Naive B cell (primary cell): ENCODE measurements around the gene HIPK2. TPM values are rescaled to one million over a fixed set of nuclear protein-coding genes. Genes with fewer than 3 reads are reported as not detected.
A peak's percentile ranks its signal among the peaks of the same experiment; 100 is the strongest.

ENCODE experiments used
- ATAC-seq, 2 donors: fragments of 150-1000 bp; cut with Tn5 transposase; 2 replicates each; pipeline ENCODE4 v1.10.0; 2021; ENCODE audit warnings: low read depth in 2 of 2, mild to moderate bottlenecking in 2 of 2, moderate library complexity in 2 of 2
- DNase-seq: peaks from one replicate; pipeline ENCODE4 v3.0.0; 2022
- H3K27ac Mint-ChIP-seq, 6 donors: one replicate each; pipeline ENCODE4 v1.8.0; 2020 to 2022; ENCODE audit warnings: mild to moderate bottlenecking in 6 of 6, mixed read lengths in 6 of 6, moderate library complexity in 5 of 6, inconsistent platforms in 2 of 6
- H3K27me3 Mint-ChIP-seq, 3 donors: one replicate each; pipeline ENCODE4 v1.8.0; 2021 to 2022; ENCODE audit warnings: mixed read lengths in 3 of 3, mild to moderate bottlenecking in 1 of 3
- H3K36me3 Mint-ChIP-seq, 2 donors: one replicate each; pipeline ENCODE4 v1.8.0; 2020 to 2022; ENCODE audit warnings: mixed read lengths in 2 of 2, inconsistent platforms in 1 of 2, mild to moderate bottlenecking in 1 of 2
- H3K4me1 Mint-ChIP-seq, 3 donors: one replicate each; pipeline ENCODE4 v1.8.0; 2020 to 2022; ENCODE audit warnings: mixed read lengths in 3 of 3, inconsistent platforms in 1 of 3, mild to moderate bottlenecking in 1 of 3, moderate library complexity in 1 of 3
- H3K4me3 Mint-ChIP-seq, 8 donors: one replicate each; pipeline ENCODE4 v1.8.0; 2020 to 2022; ENCODE audit warnings: mild to moderate bottlenecking in 8 of 8, mixed read lengths in 8 of 8, moderate library complexity in 8 of 8, inconsistent platforms in 2 of 8
- H3K9me3 Mint-ChIP-seq, 7 donors: one replicate each; pipeline ENCODE4 v1.8.0; 2020 to 2022; ENCODE audit warnings: mixed read lengths in 7 of 7, mild to moderate bottlenecking in 5 of 7, inconsistent platforms in 2 of 7, moderate library complexity in 1 of 7
- polyA plus RNA-seq, 6 donors: library from polyadenylated mRNA; unstranded; fragments of 300-500 nt; fragmentation: Illumina TruSeq; gene quantifications; one replicate each; pipeline ENCODE4 v1.2.3, GENCODE V29; 2021; ENCODE audit warnings: low read depth in 6 of 6

The HIPK2 gene
- polyA plus RNA-seq, 6 donors from 2014 or later = 0.54 to 1.1 (median 0.79) TPM

DNA sequence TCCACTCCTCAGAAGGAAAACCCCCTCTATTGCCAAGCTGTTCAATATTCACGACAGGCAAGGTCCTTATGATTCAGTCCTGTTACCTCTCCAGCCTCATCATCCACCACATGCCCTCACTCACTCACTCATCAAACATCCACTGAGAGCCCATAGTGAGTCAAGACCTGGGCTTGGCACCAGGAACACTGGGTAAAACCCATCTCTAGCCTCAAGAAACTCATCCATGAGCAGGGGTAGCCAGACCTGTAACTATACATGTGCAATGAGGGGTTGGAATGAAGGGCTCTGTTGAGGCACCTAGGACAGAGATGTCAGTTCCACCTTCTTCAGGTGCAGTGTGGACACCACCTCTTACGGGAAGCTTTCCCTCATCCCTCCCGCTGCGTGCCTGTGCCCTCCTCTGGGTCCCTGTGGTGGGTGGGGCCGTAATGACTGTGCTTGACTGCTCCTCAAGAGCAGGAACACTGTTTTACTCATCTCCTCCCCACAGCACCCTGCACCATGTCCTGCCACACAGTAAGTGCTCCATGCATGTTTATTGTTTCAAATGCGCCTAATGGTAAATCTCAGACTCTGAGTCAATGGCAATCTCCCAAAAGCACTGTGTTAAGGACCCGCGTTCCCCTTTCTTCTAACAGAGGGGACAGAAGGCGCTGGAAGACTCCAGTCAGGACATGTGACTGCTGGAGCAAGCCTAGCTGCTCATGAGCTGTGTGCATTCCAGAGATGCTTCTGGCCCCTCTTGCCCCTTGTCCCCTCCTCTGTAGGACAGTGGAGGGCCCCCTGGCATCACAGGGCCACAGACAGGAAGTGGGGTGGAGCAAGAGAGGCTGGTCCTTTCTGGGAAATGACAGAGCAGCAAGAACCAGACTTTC is 95.4 kb downstream of the HIPK2 start:
- Mint-ChIP-seq H3K27me3 (no peaks in the 10 kb centered on the region), H3K4me3 (no peak overlapping the region), H3K36me3 (peaks cover 13 to 14% of the 10 kb centered on the region in 2 donors), H3K9me3 (peaks cover 0 to 14% (median 7%) of the 10 kb centered on the region in 7 donors), H3K27ac (peak overlapping the region in 2 of 6 donors; percentile 23 to 74), H3K4me1 (peaks cover 7 to 13% (median 10%) of the 10 kb centered on the region in 3 donors)
- DNase-seq (no peak), ATAC-seq (no peak)

DNA sequence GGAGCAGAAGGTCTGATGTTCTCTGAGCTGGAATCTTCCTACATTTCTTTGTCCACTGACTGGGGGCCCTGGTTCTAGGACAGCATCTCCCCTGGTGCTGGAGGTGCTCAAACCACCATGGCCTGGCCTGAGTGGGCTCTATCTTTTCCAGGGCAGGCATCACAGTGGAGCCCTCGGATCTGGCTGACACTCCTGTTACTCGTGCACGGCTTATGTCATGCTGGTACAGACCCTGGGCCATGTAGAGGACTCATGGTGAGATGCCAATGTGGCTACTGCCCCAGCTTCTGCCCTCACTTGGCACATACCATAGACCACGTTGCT is 96.0 kb downstream of the HIPK2 start:
- Mint-ChIP-seq H3K27me3 (no peaks in the 10 kb centered on the region), H3K4me1 (peaks cover 7 to 13% (median 10%) of the 10 kb centered on the region in 3 donors), H3K36me3 (peaks cover 12 to 14% of the 10 kb centered on the region in 2 donors), H3K9me3 (peaks cover 0 to 13% (median 7%) of the 10 kb centered on the region in 7 donors), H3K27ac (no peak overlapping the region), H3K4me3 (no peak overlapping the region)
- no peak for DNase-seq
- no peak for ATAC-seq

DNA sequence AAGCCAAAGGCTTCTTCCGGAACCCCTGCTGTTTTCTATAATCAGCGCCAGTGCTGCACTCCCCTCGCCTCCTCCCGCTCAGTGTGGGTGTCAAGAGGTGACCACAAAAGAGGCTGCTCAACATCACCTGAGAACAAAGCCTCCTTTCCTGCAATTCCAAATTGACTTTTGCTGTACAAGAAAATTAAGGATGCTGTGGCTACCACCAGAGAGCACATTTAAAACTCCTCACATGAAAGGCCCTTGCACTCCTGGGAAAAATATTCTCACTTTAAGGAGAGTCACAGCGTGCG is 96.4 kb downstream of the HIPK2 start:
- H3K36me3 Mint-ChIP-seq = peaks cover 8 to 14% of the 10 kb centered on the region in 2 donors
- no peak overlapping the region for H3K4me3 Mint-ChIP-seq
- ATAC-seq (no peak), DNase-seq (no peak)
- H3K4me1 Mint-ChIP-seq = peaks cover 7 to 13% (median 11%) of the 10 kb centered on the region in 3 donors
- peaks cover 0 to 12% (median 5%) of the 10 kb centered on the region in 7 donors for H3K9me3 Mint-ChIP-seq
- H3K27ac Mint-ChIP-seq = peak overlapping the region in 1 of 6 donors; percentile 54
- no peaks in the 10 kb centered on the region for H3K27me3 Mint-ChIP-seq

DNA sequence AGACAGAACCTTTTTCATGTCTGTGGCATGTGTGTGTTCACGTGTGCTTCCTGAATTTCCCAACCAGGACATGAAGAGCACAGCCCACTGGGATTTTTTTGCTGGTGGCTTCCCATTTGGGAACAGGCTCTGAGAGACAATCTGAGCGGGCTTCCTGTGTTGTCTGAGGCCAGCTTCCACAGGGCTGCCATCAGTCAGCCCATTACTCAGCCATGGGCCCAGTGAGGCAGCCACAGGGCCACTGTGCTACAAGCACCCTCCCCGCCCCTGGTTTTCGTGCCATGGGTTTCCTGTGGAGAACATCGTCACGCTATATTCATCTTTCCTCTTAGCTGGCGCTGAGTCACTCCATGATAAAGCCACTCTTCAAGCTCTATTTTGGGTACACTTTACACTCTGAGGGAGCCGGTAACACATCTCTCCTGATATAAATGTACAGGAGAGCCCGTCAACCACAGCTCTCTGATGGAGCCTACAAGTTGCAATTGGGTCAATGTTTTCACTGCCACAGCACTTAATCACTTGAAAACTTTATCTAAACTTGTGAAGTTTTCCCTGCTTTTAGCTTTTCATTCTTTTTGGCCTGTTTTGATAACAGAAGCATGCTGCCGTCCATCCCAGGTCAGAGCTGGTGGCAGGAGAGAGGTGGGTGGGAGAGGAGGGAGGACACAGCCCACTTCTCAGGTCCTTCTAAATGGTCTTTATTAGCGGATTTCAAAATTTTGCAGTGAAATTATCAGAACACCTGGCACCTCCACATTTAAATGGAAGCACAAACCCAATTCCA is 96.9 kb downstream of the HIPK2 start:
- Mint-ChIP-seq H3K4me1 (peaks cover 7 to 16% (median 14%) of the 10 kb centered on the region in 3 donors), H3K9me3 (peaks cover 0 to 9% (median 2%) of the 10 kb centered on the region in 7 donors), H3K36me3 (peaks cover 3 to 11% of the 10 kb centered on the region in 2 donors), H3K4me3 (no peak overlapping the region), H3K27me3 (no peaks in the 10 kb centered on the region), H3K27ac (peak overlapping the region in 3 of 6 donors; percentile 20 to 61 (median 54))
- DNase-seq (no peak), ATAC-seq (no peak)

DNA sequence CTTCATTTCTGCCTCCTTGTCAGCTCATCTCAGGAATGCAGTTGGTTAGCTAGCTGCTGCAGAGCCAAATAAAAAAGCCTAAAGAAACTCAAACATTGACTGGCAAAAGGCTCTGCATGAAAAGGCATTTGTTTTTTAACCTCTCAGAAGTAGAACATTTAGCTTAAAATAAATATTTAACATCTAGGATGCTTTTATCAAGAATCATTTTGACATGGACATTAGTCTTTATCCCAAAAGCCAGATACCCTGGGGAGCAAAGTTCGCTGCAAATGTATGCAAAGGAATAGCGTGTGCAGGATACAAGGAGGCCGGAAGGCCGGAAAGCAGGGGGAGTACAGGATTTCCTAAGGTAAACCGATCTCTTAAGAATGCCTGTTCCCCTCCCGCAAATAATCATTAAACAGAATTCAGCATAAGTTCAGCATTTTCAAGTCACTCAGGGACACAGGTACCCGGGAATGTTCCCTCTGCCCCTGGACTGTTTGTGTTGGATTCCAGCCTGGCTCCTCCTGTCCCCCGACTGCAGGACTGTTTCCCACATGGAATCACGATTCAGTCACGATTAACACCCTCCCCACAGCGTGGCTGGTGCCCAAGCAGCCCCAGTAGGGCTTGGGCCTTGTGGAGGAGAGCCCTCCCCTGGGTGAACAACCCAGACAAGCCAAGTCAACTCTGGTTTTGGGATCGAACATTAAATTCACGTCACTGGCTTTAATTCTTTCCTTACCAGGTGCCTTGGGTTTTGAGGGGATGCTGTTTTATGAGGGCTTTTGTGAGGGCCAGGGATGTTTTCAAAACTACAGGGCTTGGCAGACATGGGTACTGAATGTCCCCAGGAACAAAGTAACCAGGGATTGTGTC is 97.8 kb downstream of the HIPK2 start:
- Mint-ChIP-seq H3K27ac (peak overlapping the region in 2 of 6 donors; percentile 20 to 54), H3K4me1 (peaks cover 7 to 24% (median 23%) of the 10 kb centered on the region in 3 donors), H3K4me3 (no peak overlapping the region), H3K27me3 (no peaks in the 10 kb centered on the region), H3K36me3 (peaks cover 0 to 9% of the 10 kb centered on the region in 2 donors), H3K9me3 (peaks cover 0 to 3% (median 0%) of the 10 kb centered on the region in 7 donors)
- ATAC-seq (no peak), DNase-seq (no peak)

DNA sequence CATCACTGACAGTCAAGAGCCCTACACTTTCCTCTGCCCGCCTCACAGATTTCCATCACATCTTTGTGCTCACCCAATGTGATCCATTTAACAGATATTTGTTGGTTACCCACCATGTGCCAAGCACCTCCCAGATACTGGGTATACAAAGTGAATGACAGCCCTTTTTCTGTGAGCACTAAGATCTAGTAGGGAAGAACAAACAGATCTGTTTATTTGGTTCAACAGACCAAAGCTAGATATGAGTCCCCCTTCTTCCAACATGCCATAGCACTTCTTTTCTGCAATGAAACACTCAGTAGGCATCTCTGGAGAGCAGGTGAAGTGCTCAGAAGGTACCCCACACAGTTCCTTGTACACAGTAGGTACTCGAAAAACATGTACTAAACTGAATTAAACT is 101.4 kb downstream of the HIPK2 start:
- Mint-ChIP-seq H3K4me1 (peaks cover 7 to 23% (median 20%) of the 10 kb centered on the region in 3 donors), H3K9me3 (peaks cover 0 to 2% (median 0%) of the 10 kb centered on the region in 7 donors), H3K36me3 (peaks cover 0 to 4% of the 10 kb centered on the region in 2 donors), H3K27me3 (no peaks in the 10 kb centered on the region), H3K4me3 (no peak overlapping the region), H3K27ac (peak overlapping the region in 1 of 6 donors; percentile 58)
- DNase-seq = no peak
- no peak for ATAC-seq

DNA sequence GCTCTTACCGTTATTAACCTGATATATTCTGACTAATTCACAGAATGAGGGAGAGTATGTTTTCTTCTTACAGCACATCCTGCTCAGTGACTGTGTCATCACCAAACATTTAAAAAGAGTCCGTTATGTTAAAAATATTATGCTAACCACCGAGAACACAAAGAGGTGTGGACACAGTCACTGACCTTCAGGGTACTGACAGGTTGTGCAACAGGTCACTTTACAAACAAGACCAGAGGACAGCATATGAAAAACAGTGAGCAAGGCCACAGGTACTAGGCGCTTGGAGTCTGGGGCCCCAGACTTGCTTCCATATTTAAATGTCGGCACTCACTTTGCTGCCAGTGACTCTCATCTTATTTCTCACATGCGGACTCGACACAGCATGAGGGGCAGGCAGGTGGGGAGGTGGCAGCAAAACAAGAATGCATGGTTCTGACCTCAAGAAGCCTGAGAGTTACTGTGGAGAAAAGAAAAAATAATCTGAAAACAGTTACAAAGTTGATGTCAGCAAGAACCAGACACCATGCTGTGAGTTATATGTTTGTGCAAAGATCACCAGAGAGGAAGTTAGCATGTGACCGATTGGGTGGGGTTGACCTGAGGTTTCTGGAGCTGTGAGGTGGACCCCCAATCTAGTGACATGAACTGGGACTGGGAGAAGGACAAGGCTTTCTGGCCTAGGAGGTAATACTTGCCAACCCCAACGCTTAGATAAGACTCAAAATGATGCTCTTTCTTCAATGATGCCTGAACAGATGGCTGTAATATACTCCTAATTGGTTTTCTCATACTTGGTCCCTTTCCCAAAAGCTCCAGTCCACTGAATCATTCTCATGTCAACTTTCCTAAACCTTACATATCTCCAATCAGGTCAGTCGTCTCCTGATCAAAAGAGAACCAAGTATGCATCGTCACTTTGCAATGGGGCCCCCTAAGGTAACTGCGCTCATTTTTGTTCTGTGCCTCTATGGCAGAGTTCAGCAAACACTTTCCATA is 102.4 kb downstream of the HIPK2 start:
- Mint-ChIP-seq H3K27ac (peak overlapping the region in 4 of 6 donors; percentile 20 to 66 (median 48)), H3K4me3 (no peak overlapping the region), H3K9me3 (peaks cover 0 to 2% (median 0%) of the 10 kb centered on the region in 7 donors), H3K27me3 (no peaks in the 10 kb centered on the region), H3K4me1 (peaks cover 0 to 19% (median 16%) of the 10 kb centered on the region in 3 donors), H3K36me3 (peaks cover 0 to 4% of the 10 kb centered on the region in 2 donors)
- no peak for DNase-seq
- ATAC-seq = no peak

DNA sequence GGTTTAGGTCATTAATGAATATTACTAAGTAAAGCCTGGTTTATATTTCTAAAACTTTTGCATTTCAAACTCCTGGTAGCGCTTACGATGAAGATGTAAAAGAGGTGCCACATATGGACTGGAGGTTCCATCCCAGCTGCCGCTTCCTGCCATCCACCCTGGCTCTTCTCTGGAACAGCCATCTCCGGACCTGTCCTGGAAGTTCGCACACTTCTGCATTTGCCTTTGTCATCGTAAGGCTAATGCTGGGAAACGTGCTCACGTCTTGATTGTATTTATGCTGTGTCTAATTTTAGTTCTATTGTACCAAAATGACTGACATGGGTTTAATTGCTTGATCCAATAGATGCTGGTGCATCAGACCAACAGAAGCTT is 103.1 kb downstream of the HIPK2 start:
- peaks cover 0 to 19% (median 16%) of the 10 kb centered on the region in 3 donors for H3K4me1 Mint-ChIP-seq
- no peak for ATAC-seq
- DNase-seq = no peak
- H3K27ac Mint-ChIP-seq = peak overlapping the region in 2 of 6 donors; percentile 20 to 58
- peaks cover 0 to 2% (median 0%) of the 10 kb centered on the region in 7 donors for H3K9me3 Mint-ChIP-seq
- no peaks in the 10 kb centered on the region for H3K27me3 Mint-ChIP-seq
- peaks cover 0 to 4% of the 10 kb centered on the region in 2 donors for H3K36me3 Mint-ChIP-seq
- no peak overlapping the region for H3K4me3 Mint-ChIP-seq

DNA sequence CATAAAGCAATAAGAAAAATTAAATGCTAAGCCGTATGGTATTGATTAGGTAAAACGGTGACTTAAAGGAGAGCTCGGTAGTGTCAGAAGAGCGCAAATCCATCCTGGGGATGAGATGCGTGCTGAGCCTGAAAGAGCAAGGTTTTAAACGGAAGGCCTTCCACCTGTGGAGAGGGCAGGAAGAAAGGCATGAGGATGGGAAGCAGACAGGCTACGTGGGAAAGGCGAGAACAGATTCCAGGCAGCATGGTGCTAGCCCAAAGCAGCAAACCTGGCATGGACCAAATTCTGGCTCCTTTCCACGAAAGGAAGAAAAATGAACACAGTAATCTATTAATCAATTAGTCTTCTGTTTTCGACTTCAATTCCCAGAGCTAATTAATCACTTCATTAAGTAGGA is 103.5 kb downstream of the HIPK2 start:
- Mint-ChIP-seq H3K27ac (peak overlapping the region in 2 of 6 donors; percentile 44 to 58), H3K36me3 (peaks cover 0 to 4% of the 10 kb centered on the region in 2 donors), H3K4me1 (peaks cover 0 to 19% (median 16%) of the 10 kb centered on the region in 3 donors), H3K27me3 (no peaks in the 10 kb centered on the region), H3K9me3 (peaks cover 0 to 2% (median 0%) of the 10 kb centered on the region in 7 donors), H3K4me3 (no peak overlapping the region)
- no peak for DNase-seq
- ATAC-seq = no peak

DNA sequence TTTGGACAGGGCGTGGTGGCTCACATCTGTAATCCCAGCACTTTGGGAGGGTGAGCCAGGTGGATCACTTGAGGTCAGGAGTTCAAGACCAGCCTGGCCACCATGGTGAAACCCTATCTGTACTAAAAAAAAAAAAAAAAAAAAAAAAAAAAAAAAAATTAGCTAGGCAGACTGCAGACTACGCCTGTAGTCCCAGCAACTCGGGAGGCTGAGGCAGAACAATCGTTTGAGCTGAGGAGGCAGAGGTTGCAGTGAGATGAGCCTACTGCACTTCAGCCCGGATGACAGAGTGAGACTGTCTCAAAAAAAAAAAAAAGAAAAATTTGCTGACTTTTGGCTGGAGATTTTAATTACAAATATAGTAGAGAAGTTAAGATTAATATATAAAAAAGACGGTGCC is 104.0 kb downstream of the HIPK2 start:
- Mint-ChIP-seq H3K36me3 (peaks cover 0 to 4% of the 10 kb centered on the region in 2 donors), H3K27ac (peak overlapping the region in 1 of 6 donors; percentile 58), H3K4me1 (peaks cover 5 to 20% (median 19%) of the 10 kb centered on the region in 3 donors), H3K9me3 (peaks cover 0 to 2% (median 0%) of the 10 kb centered on the region in 7 donors), H3K4me3 (no peak overlapping the region), H3K27me3 (no peaks in the 10 kb centered on the region)
- no peak for ATAC-seq
- DNase-seq = no peak

DNA sequence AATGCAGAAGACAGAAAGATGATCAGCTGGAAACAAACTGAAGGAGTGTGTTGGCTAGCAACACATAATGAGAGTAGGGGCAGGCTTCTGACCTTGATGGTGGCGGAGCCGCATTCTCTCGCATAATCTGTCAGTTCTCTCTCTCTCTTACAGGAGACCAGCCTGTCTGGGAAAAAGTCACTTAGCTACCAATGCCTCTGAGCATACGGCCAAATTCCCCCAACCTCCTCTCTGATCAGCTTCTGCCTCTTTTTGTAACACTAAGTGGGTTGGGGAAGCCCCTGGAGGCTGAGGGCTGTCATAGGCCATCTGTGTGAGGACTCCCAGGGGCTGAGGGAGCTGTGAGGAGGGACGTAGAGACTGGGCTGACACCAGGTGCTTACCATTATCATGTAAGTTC is 104.6 kb downstream of the HIPK2 start:
- ATAC-seq (peak; percentile 88 to 98), DNase-seq (no peak)
- Mint-ChIP-seq H3K27ac (peak overlapping the region in 4 of 6 donors; percentile 13 to 60 (median 29)), H3K4me1 (peaks cover 5 to 20% (median 19%) of the 10 kb centered on the region in 3 donors), H3K4me3 (no peak overlapping the region), H3K27me3 (no peaks in the 10 kb centered on the region), H3K9me3 (peaks cover 0 to 2% (median 0%) of the 10 kb centered on the region in 7 donors), H3K36me3 (peaks cover 0 to 4% of the 10 kb centered on the region in 2 donors)

DNA sequence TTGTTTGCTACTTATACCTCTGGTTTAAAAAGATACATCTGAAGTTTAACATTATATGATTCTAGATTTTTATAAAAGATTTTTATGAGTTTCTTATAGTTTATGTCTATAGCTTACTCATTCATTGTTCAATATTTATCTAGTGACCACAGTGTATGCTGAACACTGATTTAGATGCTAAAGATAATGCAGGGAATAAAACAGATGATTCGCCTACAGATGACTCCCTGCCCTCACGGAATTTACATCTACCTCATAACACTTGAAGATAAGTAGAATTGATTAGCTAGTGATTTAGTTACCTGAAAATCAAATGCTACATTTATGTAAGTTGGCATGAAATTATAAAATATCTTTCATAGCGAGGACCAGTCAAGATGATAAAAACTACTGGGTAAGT is 105.8 kb downstream of the HIPK2 start:
- no peaks in the 10 kb centered on the region for H3K27me3 Mint-ChIP-seq
- no peak for DNase-seq
- ATAC-seq = no peak
- peaks cover 5 to 19% (median 17%) of the 10 kb centered on the region in 3 donors for H3K4me1 Mint-ChIP-seq
- no peaks in the 10 kb centered on the region for H3K36me3 Mint-ChIP-seq
- H3K9me3 Mint-ChIP-seq = no peaks in the 10 kb centered on the region
- H3K27ac Mint-ChIP-seq = no peak overlapping the region
- no peak overlapping the region for H3K4me3 Mint-ChIP-seq
